ENCODE data around the gene VPS52. TPM values are rescaled to one million over a fixed set of nuclear protein-coding genes. Genes with fewer than 3 reads are reported as not detected.
A peak's percentile ranks its signal among the peaks of the same experiment; 100 is the strongest.

VPS52 gene
- total and polyA plus RNA-seq, 9 of the 15 experiments (the other 6 are each of a cell fraction or from before 2014, with no cell fraction given), result 24.4 to 103 (median 40.2) TPM

- TF ChIP-seq CTCFL (IDR thresholded peaks at IDR 0.05; ENCODE audit: borderline replicate concordance, insufficient read depth, low read depth, low read length, poor library complexity, severe bottlenecking) (no peak), ASH1L (IDR thresholded peaks at IDR 0.05; ENCODE audit: borderline replicate concordance, low read depth, partially characterized antibody) (no peak), TFE3 (CRISPR knock-in tag; IDR thresholded peaks at IDR 0.05) (peak; percentile 11; the same call in 1 of the 2 replicates), POU5F1 (IDR thresholded peaks at IDR 0.05; ENCODE audit: borderline replicate concordance, low read depth, low read length, partially characterized antibody) (no peak), FOS (IDR thresholded peaks at IDR 0.05; ENCODE audit: extremely low read depth, insufficient read length) (no peak), POLR2H (tag; IDR thresholded peaks at IDR 0.05; ENCODE audit: low read depth) (no peak), U2AF1 (optimal IDR thresholded peaks at IDR 0.05; ENCODE audit: low read depth, low read length) (no peak), ZNF764 (CRISPR knock-in tag; IDR thresholded peaks at IDR 0.05; ENCODE audit: low read depth) (no peak), CBFA2T3 (IDR thresholded peaks at IDR 0.05) (no peak), ZEB2 (IDR thresholded peaks at IDR 0.05) (no peak), GTF2E2 (tag; IDR thresholded peaks at IDR 0.05) (no peak), SMARCC2 (IDR thresholded peaks at IDR 0.05; ENCODE audit: low read depth) (peak; percentile 21; the same call in 1 of the 2 replicates), ZNF354B (CRISPR knock-in tag; IDR thresholded peaks at IDR 0.05) (no peak), HSF4 (CRISPR knock-in tag; IDR thresholded peaks at IDR 0.05; ENCODE audit: borderline replicate concordance) (no peak), SRSF1 (IDR thresholded peaks at IDR 0.05; ENCODE audit: low read depth, low read length) (no peak), ZNF551 (CRISPR knock-in tag; IDR thresholded peaks at IDR 0.05) (no peak), KLF1 (tag; IDR thresholded peaks at IDR 0.05) (no peak), DEAF1 (CRISPR knock-in tag; IDR thresholded peaks at IDR 0.05) (no peak), POLR2AphosphoS2 (IDR thresholded peaks at IDR 0.05; ENCODE audit: low read length) (peak; percentile 0; the same call in 1 of the 2 replicates), PYGO2 (tag; IDR thresholded peaks at IDR 0.05) (no peak), NCOA4 (IDR thresholded peaks at IDR 0.05; ENCODE audit: partially characterized antibody) (no peak), MTA2 (IDR thresholded peaks at IDR 0.05; ENCODE audit: low read depth) (0 out of 2 replicates have a peak, but pooled peaks have one; percentile 17), MXI1 (IDR thresholded peaks at IDR 0.05; ENCODE audit: low read depth, low read length) (no peak), ZBTB26 (CRISPR knock-in tag; IDR thresholded peaks at IDR 0.05) (no peak)
These were observed 64.1 kb downstream of the VPS52 start (continued) for GRCh38 chr6:33207552-33208090.
